Fibroblast of lung (primary cell): ENCODE results near the gene TYMS.

Experiments used
- EZH2 ChIP-seq: IDR thresholded peaks from 2 replicates; pipeline ENCODE4 v1.5.1; 2012; ENCODE audit warnings: low read length, control low read depth, mild to moderate bottlenecking; ENCODE audit errors: missing control alignments
- TF ChIP-seq, protein P1 (sequence below), 2 donors: IDR thresholded peaks in 1 of 2; conservative IDR thresholded peaks in 1 of 2; 1 replicate in 1 of 2; 2 replicates in 1 of 2; pipeline ENCODE4 v1.5.1; 2011 to 2012; ENCODE audit warnings: low read length in 2 of 2, control low read depth in 1 of 2, inconsistent platforms in 1 of 2, low read depth in 1 of 2, mild to moderate bottlenecking in 1 of 2

DNA sequence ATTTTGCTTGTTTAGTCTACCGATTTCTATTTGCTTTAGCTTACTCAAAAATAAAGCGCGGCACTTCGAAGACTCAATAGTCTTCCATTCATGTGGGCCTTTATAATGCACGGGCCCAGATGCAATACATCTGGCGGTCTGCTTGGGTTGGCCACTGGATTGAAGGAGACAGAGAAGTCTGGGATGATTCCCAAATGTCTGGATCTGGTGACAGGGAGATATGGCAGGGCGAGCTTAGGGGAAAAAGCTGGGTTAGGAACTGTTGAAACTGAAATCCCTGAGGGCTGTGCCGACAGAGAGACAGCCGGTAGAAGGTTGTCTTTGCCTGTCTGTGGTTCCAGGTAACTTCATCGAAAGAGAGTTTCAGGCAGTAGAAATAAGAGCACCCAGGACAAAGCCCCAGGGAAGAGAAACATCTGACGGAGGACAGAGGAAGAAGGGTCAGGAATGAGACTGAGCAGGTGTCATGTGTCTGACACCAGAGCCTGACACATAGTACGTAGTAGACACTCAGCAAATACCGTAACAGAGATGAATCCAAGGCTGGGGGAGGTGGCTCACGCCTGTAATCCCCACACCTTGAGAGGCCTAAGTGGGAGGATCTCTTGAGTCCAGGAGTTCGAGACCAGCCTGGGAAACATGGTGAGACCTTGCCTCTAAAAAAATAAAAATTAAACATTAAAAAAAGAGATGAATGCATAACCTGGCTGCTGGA, 47.1 kb upstream of the TYMS start:
- TF ChIP-seq, protein P1, sequence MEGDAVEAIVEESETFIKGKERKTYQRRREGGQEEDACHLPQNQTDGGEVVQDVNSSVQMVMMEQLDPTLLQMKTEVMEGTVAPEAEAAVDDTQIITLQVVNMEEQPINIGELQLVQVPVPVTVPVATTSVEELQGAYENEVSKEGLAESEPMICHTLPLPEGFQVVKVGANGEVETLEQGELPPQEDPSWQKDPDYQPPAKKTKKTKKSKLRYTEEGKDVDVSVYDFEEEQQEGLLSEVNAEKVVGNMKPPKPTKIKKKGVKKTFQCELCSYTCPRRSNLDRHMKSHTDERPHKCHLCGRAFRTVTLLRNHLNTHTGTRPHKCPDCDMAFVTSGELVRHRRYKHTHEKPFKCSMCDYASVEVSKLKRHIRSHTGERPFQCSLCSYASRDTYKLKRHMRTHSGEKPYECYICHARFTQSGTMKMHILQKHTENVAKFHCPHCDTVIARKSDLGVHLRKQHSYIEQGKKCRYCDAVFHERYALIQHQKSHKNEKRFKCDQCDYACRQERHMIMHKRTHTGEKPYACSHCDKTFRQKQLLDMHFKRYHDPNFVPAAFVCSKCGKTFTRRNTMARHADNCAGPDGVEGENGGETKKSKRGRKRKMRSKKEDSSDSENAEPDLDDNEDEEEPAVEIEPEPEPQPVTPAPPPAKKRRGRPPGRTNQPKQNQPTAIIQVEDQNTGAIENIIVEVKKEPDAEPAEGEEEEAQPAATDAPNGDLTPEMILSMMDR (conservative IDR thresholded peaks at IDR 0.05 in 1 of 2, IDR thresholded peaks at IDR 0.05 in 1 of 2; ENCODE audit: low read depth in 1 of 2, low read length in 2 of 2): no peak
- TF ChIP-seq EZH2: no peak
